Hepatocyte (in vitro differentiated cells): Measurements from ENCODE around the gene SPATA31A6. TPM values are rescaled to one million over a fixed set of nuclear protein-coding genes. Genes with fewer than 3 reads are reported as not detected.
"Not testable (repeated sequence)": the region's sequence is repeated elsewhere in the genome, so short reads cannot be mapped to it uniquely, and the experiment has no call there.

Experiments used
- DNase-seq: peaks from one replicate; pipeline ENCODE4 v3.0.0-alpha.2; 2016; ENCODE audit warnings: low spot score
- H2AFZ ChIP-seq: fragments of 200-600 bp; sonication (generic); 2 replicates; pipeline ENCODE4 v1.6.0; 2016; ENCODE audit warnings: antibody characterized with exemption, mild to moderate bottlenecking
- H3K27ac ChIP-seq: fragments of 200-600 bp; sonication (generic); 2 replicates; pipeline ENCODE4 v1.5.1; 2016; ENCODE audit warnings: mild to moderate bottlenecking
- H3K27me3 ChIP-seq: fragments of 200-600 bp; sonication (generic); 2 replicates; pipeline ENCODE4 v1.6.1; 2016
- H3K36me3 ChIP-seq: fragments of 200-600 bp; sonication (generic); replicated peaks from 2 replicates; pipeline ENCODE4 v1.5.1; 2016; ENCODE audit warnings: low read depth; ENCODE audit not compliant: insufficient read depth
- H3K4me1 ChIP-seq: fragments of 200-600 bp; sonication (generic); 2 replicates; pipeline ENCODE4 v1.5.1; 2016; ENCODE audit warnings: mild to moderate bottlenecking, moderate library complexity; ENCODE audit not compliant: insufficient read depth
- H3K4me2 ChIP-seq: fragments of 200-600 bp; sonication (generic); 2 replicates; pipeline ENCODE4 v1.6.0; 2016
- H3K4me3 ChIP-seq: fragments of 200-600 bp; sonication (generic); 2 replicates; pipeline ENCODE4 v1.5.1; 2016; ENCODE audit warnings: mild to moderate bottlenecking
- H3K79me2 ChIP-seq: fragments of 200-600 bp; sonication (generic); 2 replicates; pipeline ENCODE4 v1.6.0; 2017; ENCODE audit warnings: mild to moderate bottlenecking
- H3K9me2 ChIP-seq: fragments of 200-600 bp; sonication (generic); replicated peaks from 2 replicates; pipeline ENCODE4 v1.6.0; 2017; ENCODE audit warnings: mild to moderate bottlenecking; ENCODE audit not compliant: insufficient read depth
- H3K9me3 ChIP-seq: fragments of 200-600 bp; sonication (generic); 2 replicates; pipeline ENCODE4 v1.5.1; 2016; ENCODE audit warnings: low read depth, mild to moderate bottlenecking
- H4K20me1 ChIP-seq: fragments of 200-600 bp; sonication (generic); 2 replicates; pipeline ENCODE4 v1.6.0; 2016; ENCODE audit warnings: mild to moderate bottlenecking; ENCODE audit not compliant: insufficient read depth, poor library complexity, severe bottlenecking
- WGBS: methylation state at CpG from one replicate; pipeline ENCODE4 v1.1.6; 2016; ENCODE audit warnings: low lambda C conversion rate; ENCODE audit errors: missing lambda C conversion rate; 5-methylcytosine and 5-hydroxymethylcytosine counted together
- polyA plus RNA-seq: library from polyadenylated mRNA; unstranded; fragments of >200 nt; fragmentation: Nextera tagmentation; extraction: Ambion mirVana; gene quantifications from 2 replicates; pipeline ENCODE4 v1.2.1, GENCODE V29; 2016
- small RNA-seq: library from RNA; depleted of rRNA; stranded (forward); fragments of <200 nt; gene quantifications from one replicate; pipeline ENCODE3, GENCODE V24; 2014
- total RNA-seq: library from RNA; depleted of rRNA; stranded (reverse); fragments of >200 nt; gene quantifications from 2 replicates; pipeline ENCODE4 v1.2.3, GENCODE V29; 2014

SPATA31A6 gene
- total and polyA plus RNA-seq, 2 experiments from 2014 or later: not detected

DNA sequence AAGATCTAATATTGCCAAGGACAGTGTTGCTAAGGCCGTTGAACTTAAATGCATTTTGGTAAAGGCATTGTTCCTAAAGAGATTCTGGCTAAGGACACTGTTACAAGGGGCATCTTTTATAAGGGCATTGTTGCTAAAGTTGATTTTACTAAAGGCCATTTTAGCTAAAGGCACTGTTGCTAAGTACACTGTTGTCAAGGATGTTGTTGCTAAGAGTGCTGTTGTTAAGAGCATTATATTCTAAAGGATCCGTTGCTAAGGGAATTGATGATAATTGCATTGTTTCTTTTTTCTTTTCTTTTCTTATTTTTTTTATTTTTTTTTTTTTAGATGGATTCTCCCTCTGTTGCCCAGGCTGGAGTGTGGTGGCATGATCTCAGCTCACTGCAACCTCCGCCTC is 53.9 kb downstream of the SPATA31A6 start:
- H3K79me2 ChIP-seq, H3K4me2 ChIP-seq, DNase-seq, H2AFZ ChIP-seq, H3K27ac ChIP-seq, H3K9me2 ChIP-seq, H3K9me3 ChIP-seq, H4K20me1 ChIP-seq, H3K4me3 ChIP-seq, H3K27me3 ChIP-seq, H3K4me1 ChIP-seq, H3K36me3 ChIP-seq: not testable (repeated sequence)
- WGBS: 91% methylated on average over 2 of the region's 3 CpGs

- not testable (repeated sequence) for H3K27me3 ChIP-seq, H3K9me2 ChIP-seq, H3K79me2 ChIP-seq, H3K4me1 ChIP-seq, H4K20me1 ChIP-seq, H3K27ac ChIP-seq, DNase-seq, H3K9me3 ChIP-seq, H3K36me3 ChIP-seq, H3K4me3 ChIP-seq, H2AFZ ChIP-seq, H3K4me2 ChIP-seq
- WGBS: 85% methylated on average over 2 of the region's 2 CpGs
These were observed 55.4 kb downstream of the SPATA31A6 start for GRCh38 chr9:42238862-42239261.

Small RNAs within 50 kb of the gene (small RNA-seq; reads per million reads assigned to genes)
- gene AL445584.3: not detected

Other genes starting within 250 kb of the SPATA31A6 start
- 1.5 and 5.2 TPM in 2 replicates for gene CNTNAP3B, start 54.2 kb upstream of the SPATA31A6 start, total RNA-seq
- gene CNTNAP3B, start 54.2 kb upstream of the SPATA31A6 start, polyA plus RNA-seq: 0.83 and 1.1 TPM in 2 replicates